ENCODE measurements around the gene PUDP. TPM values are rescaled to one million over a fixed set of nuclear protein-coding genes. Genes with fewer than 3 reads are reported as not detected.

Gene PUDP
- total and polyA plus RNA-seq, 4 donors, result 5.3 to 9.4 (median 6.8) TPM

GRCh38 chrX:7108030-7108429 is 39.9 kb downstream of the PUDP start:
- Histone ChIP-seq H3K36me3 (ENCODE audit: control insufficient read depth in 4 of 4, insufficient read depth in 3 of 4, low read depth in 1 of 4, low read length in 3 of 4) (peaks cover 0 to 12% (median 4%) of the 10 kb centered on the region in 4 donors), H3K4me1 (ENCODE audit: control insufficient read depth in 4 of 4, insufficient read depth in 4 of 4, low read length in 3 of 4) (peaks cover 0 to 12% (median 5%) of the 10 kb centered on the region in 4 donors), H3K4me3 (ENCODE audit: low read depth in 1 of 3, low read length in 3 of 3) (no peak overlapping the region), H3K9ac (ENCODE audit: low read depth in 1 of 2, low read length in 2 of 2) (no peak overlapping the region), H3K9me3 (ENCODE audit: control insufficient read depth in 4 of 4, low read length in 3 of 4) (no peaks in the 10 kb centered on the region), H3K27me3 (ENCODE audit: control insufficient read depth in 4 of 4, insufficient read depth in 4 of 4, low read length in 3 of 4) (no peaks in the 10 kb centered on the region), H3K27ac (ENCODE audit: low read depth in 1 of 2, low read length in 2 of 2) (no peak overlapping the region)
- WGBS, result 50% methylated on average over 5 of the region's 5 CpGs
- DNase-seq (ENCODE audit: low spot score), result no peak
- peak; percentile 74 to 84 for TF ChIP-seq HNF4A (conservative IDR thresholded peaks at IDR 0.05)
- no peak for TF ChIP-seq RXRA (IDR thresholded peaks at IDR 0.05)
- TF ChIP-seq RAD21 (IDR thresholded peaks at IDR 0.05), result peak; percentile 8 to 59
- peak; percentile 78 for TF ChIP-seq HNF4G (IDR thresholded peaks at IDR 0.05)

DNA sequence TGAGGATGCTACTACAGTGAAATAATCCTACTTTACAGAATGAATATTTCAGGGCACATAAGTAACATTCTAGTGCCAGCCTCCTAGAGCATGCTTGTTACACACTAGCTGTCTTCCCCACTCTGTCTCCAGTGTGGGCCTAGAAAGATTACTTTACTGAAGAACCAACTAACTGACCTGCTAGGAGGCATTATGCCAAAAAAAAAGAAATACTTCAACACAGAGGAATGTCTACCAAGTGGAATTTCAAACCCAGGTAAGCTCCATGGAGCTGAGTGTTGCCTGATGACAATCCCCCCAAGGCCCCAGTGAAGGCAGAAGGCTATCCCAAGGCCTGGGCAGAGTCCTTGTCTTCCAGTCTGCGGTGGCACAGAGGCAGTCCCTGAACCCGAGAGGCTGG is 41.3 kb downstream of the PUDP start:
- Histone ChIP-seq H3K9me3 (ENCODE audit: control insufficient read depth in 4 of 4, low read length in 3 of 4) (no peaks in the 10 kb centered on the region), H3K27ac (ENCODE audit: low read depth in 1 of 2, low read length in 2 of 2) (no peak overlapping the region), H3K36me3 (ENCODE audit: control insufficient read depth in 4 of 4, insufficient read depth in 3 of 4, low read depth in 1 of 4, low read length in 3 of 4) (peaks cover 0 to 12% (median 5%) of the 10 kb centered on the region in 4 donors), H3K27me3 (ENCODE audit: control insufficient read depth in 4 of 4, insufficient read depth in 4 of 4, low read length in 3 of 4) (no peaks in the 10 kb centered on the region), H3K9ac (ENCODE audit: low read depth in 1 of 2, low read length in 2 of 2) (no peak overlapping the region), H3K4me1 (ENCODE audit: control insufficient read depth in 4 of 4, insufficient read depth in 4 of 4, low read length in 3 of 4) (peaks cover 0 to 12% (median 5%) of the 10 kb centered on the region in 4 donors), H3K4me3 (ENCODE audit: low read depth in 1 of 3, low read length in 3 of 3) (no peak overlapping the region)
- 92% methylated on average over 2 of the region's 2 CpGs for WGBS
- TF ChIP-seq RXRA (IDR thresholded peaks at IDR 0.05), result no peak
- no peak for TF ChIP-seq YY1 (IDR thresholded peaks at IDR 0.05)
- TF ChIP-seq HNF4A (conservative IDR thresholded peaks at IDR 0.05), result no peak
- no peak for TF ChIP-seq CTCF (IDR thresholded peaks at IDR 0.05; ENCODE audit: low read depth, low read length, missing input control)
- TF ChIP-seq FOXA1 (IDR thresholded peaks at IDR 0.05), result no peak
- no peak for TF ChIP-seq ZBTB33 (IDR thresholded peaks at IDR 0.05)
- TF ChIP-seq, protein P1, sequence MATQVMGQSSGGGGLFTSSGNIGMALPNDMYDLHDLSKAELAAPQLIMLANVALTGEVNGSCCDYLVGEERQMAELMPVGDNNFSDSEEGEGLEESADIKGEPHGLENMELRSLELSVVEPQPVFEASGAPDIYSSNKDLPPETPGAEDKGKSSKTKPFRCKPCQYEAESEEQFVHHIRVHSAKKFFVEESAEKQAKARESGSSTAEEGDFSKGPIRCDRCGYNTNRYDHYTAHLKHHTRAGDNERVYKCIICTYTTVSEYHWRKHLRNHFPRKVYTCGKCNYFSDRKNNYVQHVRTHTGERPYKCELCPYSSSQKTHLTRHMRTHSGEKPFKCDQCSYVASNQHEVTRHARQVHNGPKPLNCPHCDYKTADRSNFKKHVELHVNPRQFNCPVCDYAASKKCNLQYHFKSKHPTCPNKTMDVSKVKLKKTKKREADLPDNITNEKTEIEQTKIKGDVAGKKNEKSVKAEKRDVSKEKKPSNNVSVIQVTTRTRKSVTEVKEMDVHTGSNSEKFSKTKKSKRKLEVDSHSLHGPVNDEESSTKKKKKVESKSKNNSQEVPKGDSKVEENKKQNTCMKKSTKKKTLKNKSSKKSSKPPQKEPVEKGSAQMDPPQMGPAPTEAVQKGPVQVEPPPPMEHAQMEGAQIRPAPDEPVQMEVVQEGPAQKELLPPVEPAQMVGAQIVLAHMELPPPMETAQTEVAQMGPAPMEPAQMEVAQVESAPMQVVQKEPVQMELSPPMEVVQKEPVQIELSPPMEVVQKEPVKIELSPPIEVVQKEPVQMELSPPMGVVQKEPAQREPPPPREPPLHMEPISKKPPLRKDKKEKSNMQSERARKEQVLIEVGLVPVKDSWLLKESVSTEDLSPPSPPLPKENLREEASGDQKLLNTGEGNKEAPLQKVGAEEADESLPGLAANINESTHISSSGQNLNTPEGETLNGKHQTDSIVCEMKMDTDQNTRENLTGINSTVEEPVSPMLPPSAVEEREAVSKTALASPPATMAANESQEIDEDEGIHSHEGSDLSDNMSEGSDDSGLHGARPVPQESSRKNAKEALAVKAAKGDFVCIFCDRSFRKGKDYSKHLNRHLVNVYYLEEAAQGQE (IDR thresholded peaks at IDR 0.05), result no peak
- no peak for TF ChIP-seq NR2F2 (IDR thresholded peaks at IDR 0.05)
- TF ChIP-seq ATF3 (IDR thresholded peaks at IDR 0.05), result no peak
- no peak for TF ChIP-seq RAD21 (IDR thresholded peaks at IDR 0.05)
- no peak for DNase-seq (ENCODE audit: low spot score)

Measured in liver (tissue), 9 donors.